HG03354 (cell line): ENCODE data around the gene CDRT4.

ENCODE experiments used
- ATAC-seq: cut with Tn5 transposase; IDR thresholded peaks from one replicate; pipeline ENCODE4 v1.9.1; 2021; ENCODE audit warnings: mild to moderate bottlenecking; ENCODE audit not compliant: unreplicated experiment, poor library complexity, severe bottlenecking

CDRT4 gene

DNA sequence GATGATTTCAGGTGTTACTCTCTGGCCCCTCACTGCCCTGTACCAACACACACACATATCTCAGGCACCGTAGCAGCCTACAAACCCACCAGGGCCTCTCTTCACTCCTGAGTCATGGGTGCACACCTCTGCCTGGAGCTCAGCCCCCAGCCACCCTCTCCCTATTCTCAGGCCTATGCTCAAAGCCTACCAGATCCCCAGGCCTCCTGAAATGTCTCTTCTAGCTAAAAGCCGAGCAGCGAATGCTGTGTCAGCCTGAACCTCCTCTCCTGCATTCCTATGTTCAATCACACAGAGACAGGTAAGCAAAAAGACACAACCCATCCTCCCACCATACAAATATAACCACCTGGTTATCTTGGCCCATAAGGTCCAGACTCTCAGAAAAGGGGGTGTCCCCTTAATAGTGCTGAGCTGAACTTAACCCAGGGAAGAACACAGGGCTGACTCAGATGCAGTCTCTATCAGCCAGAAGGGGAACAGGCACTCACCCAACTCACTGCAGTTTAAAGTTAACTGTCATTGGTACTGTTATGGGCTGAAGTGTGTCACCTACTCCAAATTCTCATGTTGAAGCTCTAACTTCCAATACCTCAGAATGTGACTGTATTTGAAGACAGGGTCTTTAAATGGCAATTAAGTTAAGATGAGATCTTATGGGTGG lies 64.0 kb downstream of the CDRT4 start:
- no peak for ATAC-seq

GRCh38 chr17:15399443-15399842 lies 68.0 kb downstream of the CDRT4 start:
- no peak for ATAC-seq

DNA sequence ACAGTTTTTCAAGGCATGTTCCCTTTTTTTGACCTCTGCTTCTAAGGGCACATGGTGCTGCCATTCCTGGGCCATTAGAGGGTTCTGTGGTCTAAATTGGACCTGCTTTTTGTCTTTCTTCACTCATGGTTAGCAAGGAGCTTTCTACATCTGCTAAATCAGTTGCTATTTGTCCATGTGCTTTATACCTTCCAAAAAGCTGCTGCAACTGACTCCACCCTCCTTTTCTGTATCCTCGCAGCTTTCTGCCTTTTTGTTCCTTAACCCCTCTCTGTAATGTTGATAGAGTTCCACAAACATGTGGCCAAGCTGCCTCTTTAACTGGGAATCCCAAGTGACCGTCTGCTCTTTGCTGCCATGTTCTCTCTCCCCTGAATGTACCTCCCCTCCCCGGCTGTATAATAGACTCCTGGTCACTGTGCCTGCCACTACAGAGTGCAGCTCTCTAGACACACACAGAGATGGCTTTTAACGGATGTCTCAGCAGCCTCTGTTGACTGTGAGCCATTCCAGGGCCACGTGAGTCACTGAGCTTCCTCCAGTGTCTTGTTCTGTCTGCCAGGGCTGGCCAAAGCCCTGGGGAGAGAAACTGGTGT lies 68.6 kb downstream of the CDRT4 start:
- no peak for ATAC-seq

GRCh38 chr17:15398291-15398690 lies 69.1 kb downstream of the CDRT4 start:
- no peak for ATAC-seq

DNA sequence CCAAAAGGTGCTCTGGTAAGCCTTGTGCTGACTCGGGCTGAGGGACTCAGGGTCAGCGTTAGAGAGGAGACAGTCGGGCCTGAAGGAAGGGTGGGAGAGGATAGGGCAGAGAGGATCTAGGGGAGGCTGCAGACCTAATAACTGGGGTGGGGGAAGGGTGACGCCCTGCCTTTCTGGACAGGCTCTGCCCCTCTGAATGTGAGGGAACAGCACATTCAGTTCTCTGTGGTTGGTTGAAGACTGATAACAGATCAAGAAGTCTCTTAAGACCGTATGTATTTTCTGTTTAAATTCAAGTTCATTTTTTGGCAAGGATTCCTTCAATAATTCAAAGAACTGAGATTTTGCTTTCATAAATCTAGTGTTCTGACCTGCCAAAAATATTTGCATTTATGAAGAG lies 69.8 kb downstream of the CDRT4 start:
- no peak for ATAC-seq

DNA sequence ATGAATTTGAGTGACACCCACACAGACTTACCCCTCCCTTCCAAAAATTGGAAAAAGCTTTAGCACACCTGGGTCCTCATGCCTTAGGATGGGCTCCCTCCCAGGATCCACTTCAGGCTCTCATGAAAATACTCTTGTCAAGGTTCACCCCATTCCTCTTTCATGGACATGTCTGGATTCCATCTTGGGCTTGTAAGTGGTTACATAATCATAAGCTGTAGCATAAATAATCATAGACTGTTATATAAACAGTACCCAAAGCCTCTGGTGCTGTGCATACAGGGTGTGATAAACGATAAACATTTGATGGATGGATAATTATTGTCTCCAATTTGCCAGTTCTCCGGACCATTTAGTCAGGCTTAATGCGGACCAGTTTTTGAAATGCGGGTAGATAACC lies 72.3 kb downstream of the CDRT4 start:
- ATAC-seq, result no peak

DNA sequence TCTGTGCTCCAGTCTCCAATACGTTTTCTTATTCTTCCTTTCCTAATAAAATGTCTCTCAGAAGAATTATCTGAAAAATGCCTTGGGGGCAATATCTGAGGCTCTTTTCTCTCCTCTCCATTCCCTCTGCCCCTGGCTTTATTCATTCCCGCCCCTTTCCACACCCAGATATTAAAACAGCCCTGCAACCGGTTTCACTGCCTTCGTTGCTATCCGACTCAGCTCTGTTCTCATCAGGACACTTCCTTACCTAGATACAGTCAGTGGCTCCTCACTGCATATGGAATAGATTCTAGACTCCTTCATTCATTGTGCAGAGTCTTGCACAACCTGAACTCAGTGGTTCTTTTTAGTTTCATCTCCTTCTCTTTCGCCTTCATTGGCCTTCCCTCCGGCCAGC lies 74.0 kb downstream of the CDRT4 start:
- ATAC-seq, result no peak

GRCh38 chr17:15392326-15392741 lies 75.1 kb downstream of the CDRT4 start:
- ATAC-seq, result no peak

DNA sequence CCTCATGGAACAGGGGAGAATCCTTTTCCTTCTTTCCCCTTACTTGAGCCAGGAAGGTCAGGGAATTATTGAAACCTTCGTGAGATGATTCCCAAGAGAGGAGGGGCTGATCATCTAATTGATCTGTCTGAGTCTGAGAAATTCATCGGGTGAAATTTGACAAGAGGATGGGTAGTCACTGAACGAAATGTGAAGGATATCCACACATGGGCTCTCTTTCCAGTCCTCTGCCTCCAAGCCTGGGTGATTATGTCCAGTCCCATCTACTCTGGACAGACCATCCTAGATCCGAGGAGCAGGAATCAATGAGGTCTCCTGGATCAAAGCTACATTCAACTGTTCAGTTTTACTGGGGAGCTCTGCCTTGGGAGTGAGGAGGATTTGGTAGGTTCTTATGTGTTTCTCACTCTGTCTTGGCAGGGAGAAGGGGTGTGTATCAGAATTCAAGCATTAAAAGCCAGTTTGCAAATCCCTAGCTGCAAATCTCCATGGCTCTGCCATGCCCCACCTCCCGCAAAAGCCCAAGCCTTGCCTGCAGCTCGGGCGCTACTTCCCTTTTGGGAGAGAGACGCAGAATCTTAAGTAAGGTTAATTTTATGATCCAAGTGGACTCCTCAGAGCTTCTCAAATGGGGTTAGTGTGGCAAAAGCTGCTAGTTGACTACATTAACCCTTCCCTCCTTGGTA lies 78.9 kb downstream of the CDRT4 start:
- no peak for ATAC-seq

DNA sequence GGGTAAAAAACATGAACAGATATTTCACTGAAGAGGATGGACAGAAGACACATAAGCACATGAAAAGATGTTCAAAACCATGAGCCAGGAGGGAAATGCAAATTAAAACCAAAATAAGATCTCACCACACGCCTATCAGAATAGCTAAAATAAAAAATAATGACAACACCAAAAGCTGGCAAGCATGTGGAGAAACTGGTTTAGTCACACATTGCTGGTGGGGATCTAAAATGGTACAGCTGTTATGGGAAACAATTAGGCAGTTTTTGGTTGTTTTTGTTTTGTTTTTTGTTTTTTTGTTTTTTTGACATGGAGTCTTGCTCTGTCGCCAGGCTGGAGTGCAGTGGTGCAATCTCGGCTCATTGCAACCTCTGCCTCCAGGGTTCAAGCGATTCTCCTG lies 81.3 kb downstream of the CDRT4 start:
- ATAC-seq, result no peak
